ENCODE results near the gene LACRT. TPM values are rescaled to one million over a fixed set of nuclear protein-coding genes. Genes with fewer than 3 reads are reported as not detected.

LACRT gene
- total RNA-seq, 2 donors from 2014 or later: not detected

GRCh38 chr12:54604436-54604835, 30.3 kb downstream of the LACRT start:
- ATAC-seq: no peak
- WGBS, 2 donors: 77 to 86% methylated on average over 4 of the region's 4 CpGs

GRCh38 chr12:54603872-54604271, 30.8 kb downstream of the LACRT start:
- no peaks in the 10 kb centered on the region for H3K4me1 ChIP-seq
- ATAC-seq: no peak
- no peak overlapping the region for H3K27ac ChIP-seq
- WGBS, 2 donors: 72 to 77% methylated on average over 5 of the region's 5 CpGs
- no peak for DNase-seq
- intact Hi-C loops (cut with DNase I): no loop called here
- H3K9me3 ChIP-seq: no peaks in the 10 kb centered on the region
- no peak overlapping the region for H3K4me3 ChIP-seq
- TF ChIP-seq, protein P1, sequence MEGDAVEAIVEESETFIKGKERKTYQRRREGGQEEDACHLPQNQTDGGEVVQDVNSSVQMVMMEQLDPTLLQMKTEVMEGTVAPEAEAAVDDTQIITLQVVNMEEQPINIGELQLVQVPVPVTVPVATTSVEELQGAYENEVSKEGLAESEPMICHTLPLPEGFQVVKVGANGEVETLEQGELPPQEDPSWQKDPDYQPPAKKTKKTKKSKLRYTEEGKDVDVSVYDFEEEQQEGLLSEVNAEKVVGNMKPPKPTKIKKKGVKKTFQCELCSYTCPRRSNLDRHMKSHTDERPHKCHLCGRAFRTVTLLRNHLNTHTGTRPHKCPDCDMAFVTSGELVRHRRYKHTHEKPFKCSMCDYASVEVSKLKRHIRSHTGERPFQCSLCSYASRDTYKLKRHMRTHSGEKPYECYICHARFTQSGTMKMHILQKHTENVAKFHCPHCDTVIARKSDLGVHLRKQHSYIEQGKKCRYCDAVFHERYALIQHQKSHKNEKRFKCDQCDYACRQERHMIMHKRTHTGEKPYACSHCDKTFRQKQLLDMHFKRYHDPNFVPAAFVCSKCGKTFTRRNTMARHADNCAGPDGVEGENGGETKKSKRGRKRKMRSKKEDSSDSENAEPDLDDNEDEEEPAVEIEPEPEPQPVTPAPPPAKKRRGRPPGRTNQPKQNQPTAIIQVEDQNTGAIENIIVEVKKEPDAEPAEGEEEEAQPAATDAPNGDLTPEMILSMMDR (IDR thresholded peaks at IDR 0.05): no peak
- TF ChIP-seq POLR2A (IDR thresholded peaks at IDR 0.05): no peak
- H3K27me3 ChIP-seq: no peaks in the 10 kb centered on the region
- no peaks in the 10 kb centered on the region for H3K36me3 ChIP-seq (replicated peaks in 1 of 2; ENCODE audit: insufficient read depth in 1 of 2, low read depth in 2 of 2)

More at GRCh38 chr12:54604436-54604835, 30.3 kb downstream of the LACRT start:
- no peaks in the 10 kb centered on the region for H3K9me3 ChIP-seq
- no peak overlapping the region for H3K4me3 ChIP-seq
- no peaks in the 10 kb centered on the region for H3K27me3 ChIP-seq
- no peaks in the 10 kb centered on the region for H3K36me3 ChIP-seq (replicated peaks in 1 of 2; ENCODE audit: insufficient read depth in 1 of 2, low read depth in 2 of 2)
- intact Hi-C loops (cut with DNase I): no loop called here
- H3K4me1 ChIP-seq: no peaks in the 10 kb centered on the region
- TF ChIP-seq, protein P1 (IDR thresholded peaks at IDR 0.05): no peak
- no peak for TF ChIP-seq POLR2A (IDR thresholded peaks at IDR 0.05)
- H3K27ac ChIP-seq: no peak overlapping the region
- no peak for DNase-seq

DNA sequence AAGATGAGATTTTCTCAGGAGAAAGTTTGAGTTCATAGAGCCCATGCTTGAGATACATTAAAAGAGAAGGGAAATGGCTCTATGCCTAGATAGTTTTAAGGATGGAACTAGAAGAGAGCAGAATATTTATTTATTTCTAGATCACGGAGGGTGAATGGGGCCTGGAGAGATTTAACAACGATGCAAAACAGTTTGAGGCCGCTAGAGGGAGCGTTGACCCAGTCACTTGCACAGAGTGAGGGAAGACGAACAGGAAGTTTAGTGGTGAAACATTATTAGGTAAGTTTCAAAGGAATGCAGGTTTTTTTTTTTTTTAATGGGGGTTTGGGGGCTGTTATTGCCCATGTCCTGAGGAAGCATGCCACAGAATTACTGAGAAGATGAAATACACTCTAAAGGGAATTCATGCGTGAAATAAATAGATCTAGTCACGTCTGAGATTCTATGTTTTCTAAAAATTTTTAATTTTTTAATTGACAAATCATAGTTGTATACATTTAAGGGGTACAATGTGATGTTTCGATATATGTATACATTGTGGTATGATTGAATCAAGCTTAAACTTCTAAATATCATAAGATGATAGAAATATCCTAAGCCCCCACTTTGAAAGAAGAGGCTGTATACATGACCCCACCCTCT, 31.4 kb downstream of the LACRT start:
- ATAC-seq (peak; percentile 87), DNase-seq (peak; percentile 70 to 77 (median 72))
- no peak for TF ChIP-seq POLR2A (IDR thresholded peaks at IDR 0.05)
- TF ChIP-seq, protein P1 (IDR thresholded peaks at IDR 0.05): peak; percentile 33 to 86 (median 76)
- H3K36me3 ChIP-seq (replicated peaks in 1 of 2; ENCODE audit: insufficient read depth in 1 of 2, low read depth in 2 of 2): no peaks in the 10 kb centered on the region
- no peak overlapping the region for H3K4me3 ChIP-seq
- H3K9me3 ChIP-seq: no peaks in the 10 kb centered on the region
- intact Hi-C loops (cut with DNase I): no loop called here
- no peak overlapping the region for H3K27ac ChIP-seq
- H3K27me3 ChIP-seq: no peaks in the 10 kb centered on the region
- H3K4me1 ChIP-seq: no peaks in the 10 kb centered on the region
- 21% methylated on average over 8 of the region's 8 CpGs for WGBS, 2 donors

- intact Hi-C loops (cut with DNase I): no loop called here
- Histone ChIP-seq H3K27me3 (no peaks in the 10 kb centered on the region), H3K4me3 (no peak overlapping the region), H3K36me3 (replicated peaks in 1 of 2; ENCODE audit: insufficient read depth in 1 of 2, low read depth in 2 of 2) (no peaks in the 10 kb centered on the region), H3K9me3 (no peaks in the 10 kb centered on the region), H3K4me1 (no peaks in the 10 kb centered on the region), H3K27ac (no peak overlapping the region)
- WGBS, 2 donors: 49 to 52% methylated on average over 2 of the region's 2 CpGs
- TF ChIP-seq, protein P1 (IDR thresholded peaks at IDR 0.05): no peak
- no peak for TF ChIP-seq POLR2A (IDR thresholded peaks at IDR 0.05)
- DNase-seq: no peak
- no peak for ATAC-seq
Observed at GRCh38 chr12:54602661-54603060, 32.0 kb downstream of the LACRT start.

DNA sequence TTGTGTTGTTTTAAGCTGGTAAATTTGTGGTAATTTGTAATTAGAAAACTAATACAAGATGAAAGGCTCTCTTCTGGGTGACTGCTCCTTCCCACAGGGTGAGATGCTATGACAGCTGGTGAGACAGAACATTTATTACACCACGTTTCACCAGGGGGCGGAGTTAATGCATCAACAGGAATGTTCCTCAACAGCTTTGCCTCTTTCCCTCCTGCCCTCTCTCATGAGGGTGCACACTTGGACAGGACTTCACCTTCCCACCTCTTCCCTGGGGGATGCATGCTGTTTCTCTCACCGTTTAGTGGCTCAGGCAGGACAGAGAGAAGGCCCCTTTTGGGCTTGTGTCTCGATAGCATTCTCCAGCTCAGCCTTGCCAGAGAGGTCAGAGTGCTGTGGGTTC, 32.9 kb downstream of the LACRT start:
- Histone ChIP-seq H3K4me1 (no peaks in the 10 kb centered on the region), H3K27me3 (no peaks in the 10 kb centered on the region), H3K9me3 (no peaks in the 10 kb centered on the region), H3K36me3 (replicated peaks in 1 of 2; ENCODE audit: insufficient read depth in 1 of 2, low read depth in 2 of 2) (no peaks in the 10 kb centered on the region), H3K27ac (no peak overlapping the region), H3K4me3 (no peak overlapping the region)
- ATAC-seq (no peak), DNase-seq (no peak)
- WGBS, 2 donors: 50 to 60% methylated on average over 4 of the region's 4 CpGs
- intact Hi-C loops (cut with DNase I): no loop called here
- no peak for TF ChIP-seq POLR2A (IDR thresholded peaks at IDR 0.05)
- TF ChIP-seq, protein P1 (IDR thresholded peaks at IDR 0.05): no peak

Data from body of pancreas (tissue), 4 donors.